Choroid plexus epithelial cell (primary cell): ENCODE data around the gene TMEM225.
"Not testable (repeated sequence)": the region's sequence is repeated elsewhere in the genome, so short reads cannot be mapped to it uniquely, and the experiment has no call there.

Experiments
- DNase-seq: peaks from one replicate; pipeline ENCODE4 v3.0.0-alpha.2; 2010; ENCODE audit warnings: low read depth
- H3K4me3 ChIP-seq: 2 replicates; pipeline ENCODE4 v1.5.1; 2011; ENCODE audit warnings: low read depth, mild to moderate bottlenecking, control low read depth, low read length, moderate library complexity
- TF ChIP-seq, protein P1 (sequence below): conservative IDR thresholded peaks from 2 replicates; pipeline ENCODE4 v1.5.1; 2011; ENCODE audit warnings: low read depth, mild to moderate bottlenecking, control low read depth, inconsistent platforms, low read length, moderate library complexity

Gene TMEM225

DNA sequence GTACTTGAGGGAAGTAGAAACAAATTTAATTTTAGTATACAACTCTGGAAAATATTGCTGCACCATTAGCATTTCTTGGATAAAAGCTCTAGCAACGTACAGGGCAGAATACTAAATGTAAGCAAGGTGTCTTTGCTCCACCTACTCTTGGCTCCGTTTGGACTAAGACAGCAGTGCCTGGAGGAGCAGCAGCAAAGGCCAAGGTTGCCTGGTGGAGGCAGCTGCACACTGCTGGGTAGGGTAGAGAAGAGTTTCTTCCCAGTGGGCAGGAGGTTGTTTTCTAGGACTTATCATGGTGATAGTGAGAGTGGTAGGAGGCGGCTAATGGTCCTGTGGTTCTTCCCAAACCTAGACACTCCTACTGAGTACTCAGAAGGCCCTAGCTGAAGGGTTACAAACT, 14.3 kb upstream of the TMEM225 start:
- no peak for DNase-seq

DNA sequence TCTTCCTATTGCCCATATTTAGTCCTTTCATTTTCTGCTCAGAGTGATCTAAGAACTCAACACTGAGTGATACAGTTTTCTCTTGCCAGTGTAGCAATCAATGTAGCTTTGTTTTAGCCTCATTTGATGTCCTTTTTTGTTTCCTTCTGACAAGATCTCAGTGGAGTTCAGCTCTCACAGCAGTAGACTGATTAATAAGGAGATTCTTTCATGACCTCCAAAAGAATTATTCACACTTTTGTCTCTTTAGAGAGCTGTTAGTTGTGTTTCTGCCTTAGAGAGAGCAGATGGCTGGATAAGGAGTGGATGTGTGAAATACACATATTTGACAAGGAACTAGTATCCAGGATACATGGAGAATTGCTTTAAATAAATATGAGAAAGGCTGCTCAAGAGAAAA, 6.6 kb upstream of the TMEM225 start:
- no peak for DNase-seq
- no peak overlapping the region for H3K4me3 ChIP-seq
- TF ChIP-seq, protein P1, sequence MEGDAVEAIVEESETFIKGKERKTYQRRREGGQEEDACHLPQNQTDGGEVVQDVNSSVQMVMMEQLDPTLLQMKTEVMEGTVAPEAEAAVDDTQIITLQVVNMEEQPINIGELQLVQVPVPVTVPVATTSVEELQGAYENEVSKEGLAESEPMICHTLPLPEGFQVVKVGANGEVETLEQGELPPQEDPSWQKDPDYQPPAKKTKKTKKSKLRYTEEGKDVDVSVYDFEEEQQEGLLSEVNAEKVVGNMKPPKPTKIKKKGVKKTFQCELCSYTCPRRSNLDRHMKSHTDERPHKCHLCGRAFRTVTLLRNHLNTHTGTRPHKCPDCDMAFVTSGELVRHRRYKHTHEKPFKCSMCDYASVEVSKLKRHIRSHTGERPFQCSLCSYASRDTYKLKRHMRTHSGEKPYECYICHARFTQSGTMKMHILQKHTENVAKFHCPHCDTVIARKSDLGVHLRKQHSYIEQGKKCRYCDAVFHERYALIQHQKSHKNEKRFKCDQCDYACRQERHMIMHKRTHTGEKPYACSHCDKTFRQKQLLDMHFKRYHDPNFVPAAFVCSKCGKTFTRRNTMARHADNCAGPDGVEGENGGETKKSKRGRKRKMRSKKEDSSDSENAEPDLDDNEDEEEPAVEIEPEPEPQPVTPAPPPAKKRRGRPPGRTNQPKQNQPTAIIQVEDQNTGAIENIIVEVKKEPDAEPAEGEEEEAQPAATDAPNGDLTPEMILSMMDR: no peak

More for the DNA sequence above, 14.3 kb upstream of the TMEM225 start:
- no peak overlapping the region for H3K4me3 ChIP-seq
- TF ChIP-seq, protein P1: no peak

GRCh38 chr11:123880912-123881311, 4.6 kb downstream of the TMEM225 start:
- DNase-seq: no peak
- no peak overlapping the region for H3K4me3 ChIP-seq
- TF ChIP-seq, protein P1: no peak

DNA sequence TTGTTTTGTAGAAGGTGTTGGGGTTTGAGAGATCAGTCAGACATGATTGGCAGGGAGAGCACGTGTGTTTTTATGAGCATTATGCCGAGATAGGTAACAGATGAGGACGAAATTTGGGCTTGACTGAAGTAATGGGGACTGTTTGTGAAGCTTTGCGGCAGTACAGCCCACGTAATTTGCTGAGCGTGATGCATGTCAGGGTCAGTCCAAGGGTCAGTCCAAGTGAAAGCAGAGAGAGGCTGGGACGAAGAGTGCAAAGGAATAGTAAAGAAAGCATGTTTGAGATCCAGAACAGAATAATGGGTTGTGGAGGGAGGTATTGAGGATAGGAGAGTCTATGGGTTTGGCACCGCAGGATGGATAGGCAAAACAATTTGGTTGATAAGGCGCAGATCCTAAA, 17.7 kb downstream of the TMEM225 start:
- DNase-seq, H3K4me3 ChIP-seq: not testable (repeated sequence)

DNA sequence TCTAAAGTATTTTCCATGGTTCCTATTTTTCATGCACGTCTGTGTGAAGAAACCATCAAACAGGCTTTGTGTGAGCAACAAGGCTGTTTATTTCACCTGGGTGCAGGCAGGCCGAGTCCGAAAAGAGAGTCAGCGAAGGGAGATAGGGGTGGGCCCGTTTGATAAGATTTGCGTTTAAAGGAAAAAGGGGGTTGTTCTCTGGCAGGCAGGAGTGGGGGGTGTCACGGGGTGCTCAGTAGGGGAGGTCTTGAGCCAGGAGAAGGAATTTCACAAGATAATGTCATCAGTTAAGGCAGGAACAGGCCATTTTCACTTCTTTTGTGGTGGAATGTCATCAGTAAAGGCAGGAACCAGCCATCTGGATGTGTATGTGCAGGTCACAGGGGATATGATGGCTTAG, 20.2 kb downstream of the TMEM225 start:
- not testable (repeated sequence) for DNase-seq

GRCh38 chr11:123859731-123860130, 25.7 kb downstream of the TMEM225 start:
- H3K4me3 ChIP-seq: no peak overlapping the region
- TF ChIP-seq, protein P1: no peak
- no peak for DNase-seq

More for the DNA sequence above, 20.2 kb downstream of the TMEM225 start:
- not testable (repeated sequence) for H3K4me3 ChIP-seq

- TF ChIP-seq, protein P1: no peak
- DNase-seq: peak; percentile 1
- no peak overlapping the region for H3K4me3 ChIP-seq
These were observed 29.0 kb downstream of the TMEM225 start for GRCh38 chr11:123856444-123856843.

- no peak for DNase-seq
- no peak overlapping the region for H3K4me3 ChIP-seq
- TF ChIP-seq, protein P1: no peak
These were observed 32.4 kb downstream of the TMEM225 start for GRCh38 chr11:123853038-123853437.
